Esophagus squamous epithelium (tissue), 5 donors: ENCODE results near the gene TMEM240. TPM values are rescaled to one million over a fixed set of nuclear protein-coding genes. Genes with fewer than 3 reads are reported as not detected.

Experiments
- DNase-seq: peaks from one replicate; lab custom pipeline; 2025; lab: John Stamatoyannopoulos, UW
- H3K27ac ChIP-seq, 4 donors: fragments of 200-600 bp; sonication (generic); one replicate each; pipeline ENCODE4 v1.5.1; 2016 to 2019; ENCODE audit warnings: mild to moderate bottlenecking in 1 of 4
- H3K27me3 ChIP-seq, 4 donors: fragments of 200-600 bp; sonication (generic); 1 replicate in 3 of 4; 2 replicates in 1 of 4; pipeline versions ENCODE4 v1.5.1 to v1.6.0; 2017 to 2021; ENCODE audit warnings: antibody characterized with exemption in 1 of 4
- H3K36me3 ChIP-seq, 3 donors: fragments of 200-600 bp; sonication (generic); one replicate each; pipeline ENCODE4 v1.5.1; 2016 to 2019
- H3K4me1 ChIP-seq, 3 donors: fragments of 200-600 bp; sonication (generic); one replicate each; pipeline ENCODE4 v1.5.1; 2017 to 2019
- H3K4me3 ChIP-seq, 4 donors: fragments of 200-600 bp; sonication (generic); 1 replicate in 3 of 4; 2 replicates in 1 of 4; pipeline ENCODE4 v1.5.1; 2016 to 2019; ENCODE audit warnings: mild to moderate bottlenecking in 2 of 4, moderate library complexity in 1 of 4
- H3K9me3 ChIP-seq, 3 donors: fragments of 200-600 bp; sonication (generic); one replicate each; pipeline ENCODE4 v1.5.1; 2016 to 2019
- POLR2A ChIP-seq, 4 donors: fragments of 450-650 bp; IDR thresholded peaks; one replicate each; pipeline ENCODE4 v1.6.1; 2017; ENCODE audit warnings: antibody characterized with exemption in 4 of 4, mild to moderate bottlenecking in 4 of 4, moderate library complexity in 3 of 4
- WGBS, 2 donors: methylation state at CpG; one replicate each; pipeline ENCODE4 v1.1.5; 2018; 5-methylcytosine and 5-hydroxymethylcytosine counted together
- intact Hi-C: fragments of 100-400 bp; cut with DNase I; formaldehyde crosslinking; loops from one replicate; pipeline ENCODE4 v1.15.0; 2022
- total RNA-seq, 4 donors: library from RNA; depleted of rRNA; stranded (reverse); fragments of >200 nt; gene quantifications; one replicate each; pipeline ENCODE4 v1.1.0, GENCODE V29; 2016
- TF ChIP-seq, protein P1 (sequence below), 6 experiments: fragments of 450-650 bp in 4 of 6; fragments of 200-600 bp in 2 of 6; sonication (generic) in 2 of 6; IDR thresholded peaks; one replicate each; pipeline ENCODE4 v1.5.1; 2016 to 2019; ENCODE audit warnings: antibody characterized with exemption in 6 of 6, mild to moderate bottlenecking in 4 of 6, moderate library complexity in 4 of 6
- donor health status: DM: yes; HTN: yes; CAD: no.

Gene TMEM240
- total RNA-seq, 4 donors from 2014 or later, result 2.7 TPM; not detected in 3

DNA sequence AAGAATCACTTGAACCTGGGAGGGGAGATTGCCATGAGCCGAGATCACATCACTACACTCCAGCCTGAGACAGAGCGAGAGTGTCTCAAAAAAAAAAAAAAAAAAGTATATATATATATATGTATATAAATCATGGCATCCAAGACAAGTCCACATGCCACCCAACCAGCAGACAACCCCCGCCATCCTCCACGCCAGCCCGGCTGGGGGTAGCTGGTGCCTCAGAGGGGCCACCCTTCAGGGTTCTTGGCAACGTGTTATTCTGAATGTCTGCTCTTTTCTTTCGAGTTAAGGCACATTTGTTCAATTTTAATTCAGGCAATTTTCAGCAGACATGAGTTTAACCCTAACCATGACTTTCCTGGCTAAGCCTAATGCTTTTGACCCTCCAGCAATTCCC is 9.7 kb upstream of the TMEM240 start:
- Histone ChIP-seq H3K27me3 (no peaks in the 10 kb centered on the region), H3K4me1 (peaks cover 5 to 14% (median 7%) of the 10 kb centered on the region in 3 donors), H3K9me3 (no peaks in the 10 kb centered on the region), H3K4me3 (no peak overlapping the region), H3K36me3 (peaks cover 0 to 19% (median 0%) of the 10 kb centered on the region in 3 donors), H3K27ac (no peak overlapping the region)
- DNase-seq, result no peak
- WGBS, 2 donors, result 73 to 82% methylated on average over 7 of the region's 7 CpGs
- intact Hi-C loops, result no loop called here
- TF ChIP-seq, protein P1, sequence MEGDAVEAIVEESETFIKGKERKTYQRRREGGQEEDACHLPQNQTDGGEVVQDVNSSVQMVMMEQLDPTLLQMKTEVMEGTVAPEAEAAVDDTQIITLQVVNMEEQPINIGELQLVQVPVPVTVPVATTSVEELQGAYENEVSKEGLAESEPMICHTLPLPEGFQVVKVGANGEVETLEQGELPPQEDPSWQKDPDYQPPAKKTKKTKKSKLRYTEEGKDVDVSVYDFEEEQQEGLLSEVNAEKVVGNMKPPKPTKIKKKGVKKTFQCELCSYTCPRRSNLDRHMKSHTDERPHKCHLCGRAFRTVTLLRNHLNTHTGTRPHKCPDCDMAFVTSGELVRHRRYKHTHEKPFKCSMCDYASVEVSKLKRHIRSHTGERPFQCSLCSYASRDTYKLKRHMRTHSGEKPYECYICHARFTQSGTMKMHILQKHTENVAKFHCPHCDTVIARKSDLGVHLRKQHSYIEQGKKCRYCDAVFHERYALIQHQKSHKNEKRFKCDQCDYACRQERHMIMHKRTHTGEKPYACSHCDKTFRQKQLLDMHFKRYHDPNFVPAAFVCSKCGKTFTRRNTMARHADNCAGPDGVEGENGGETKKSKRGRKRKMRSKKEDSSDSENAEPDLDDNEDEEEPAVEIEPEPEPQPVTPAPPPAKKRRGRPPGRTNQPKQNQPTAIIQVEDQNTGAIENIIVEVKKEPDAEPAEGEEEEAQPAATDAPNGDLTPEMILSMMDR (IDR thresholded peaks at IDR 0.05), result no peak
- TF ChIP-seq POLR2A (IDR thresholded peaks at IDR 0.05), result no peak

DNA sequence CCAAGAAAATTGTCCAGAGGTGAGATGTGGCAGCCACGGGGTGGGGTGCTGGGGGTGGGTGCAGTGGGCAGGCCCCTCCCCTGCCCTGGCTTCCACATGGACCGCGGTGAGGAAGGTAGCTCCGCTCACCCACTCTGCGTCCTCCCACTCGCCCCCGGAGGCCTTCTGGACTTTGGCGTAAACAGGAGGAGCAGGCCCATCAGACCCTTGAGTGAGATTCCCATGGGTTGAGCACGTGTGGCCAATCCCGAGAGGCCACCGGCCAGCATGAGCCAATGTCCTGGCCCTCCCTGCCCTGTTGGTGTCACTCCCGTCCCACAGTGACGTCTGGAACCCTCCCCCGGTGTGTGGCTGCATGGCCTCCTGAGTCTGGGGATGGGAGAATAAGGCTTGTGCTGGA is 8.2 kb upstream of the TMEM240 start:
- H3K27ac ChIP-seq, result no peak overlapping the region
- no peaks in the 10 kb centered on the region for H3K27me3 ChIP-seq
- no peaks in the 10 kb centered on the region for H3K9me3 ChIP-seq
- H3K4me1 ChIP-seq, result peaks cover 0 to 4% (median 0%) of the 10 kb centered on the region in 3 donors
- 81 to 97% methylated on average over 4 to 7 of the region's 14 CpGs for WGBS, 2 donors
- no peak for TF ChIP-seq POLR2A (IDR thresholded peaks at IDR 0.05)
- DNase-seq, result no peak
- H3K4me3 ChIP-seq, result no peak overlapping the region
- peaks cover 0 to 27% (median 0%) of the 10 kb centered on the region in 3 donors for H3K36me3 ChIP-seq
- intact Hi-C loops, result no loop called here

DNA sequence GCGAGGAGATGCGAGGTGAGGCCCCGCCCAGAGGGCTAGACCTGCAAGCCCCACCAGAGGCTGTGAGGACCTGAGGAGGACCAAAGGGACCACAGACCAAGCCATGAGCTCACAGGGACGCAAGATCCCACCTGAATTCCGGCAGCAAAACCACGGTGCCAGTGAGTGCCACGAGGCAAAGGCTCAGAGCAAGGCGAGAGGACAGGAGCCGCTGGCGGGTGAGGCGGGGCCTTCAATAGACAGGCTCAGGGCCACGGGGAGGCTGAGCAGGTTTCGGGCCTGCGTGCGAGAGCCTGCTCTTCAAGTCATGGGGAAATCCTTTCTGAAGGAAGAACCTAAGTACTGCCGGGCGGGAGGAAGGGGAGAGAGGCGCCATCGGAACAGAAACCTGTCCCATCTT is 7.1 kb upstream of the TMEM240 start:
- peaks cover 0 to 6% (median 0%) of the 10 kb centered on the region in 3 donors for H3K4me1 ChIP-seq
- H3K4me3 ChIP-seq, result no peak overlapping the region
- TF ChIP-seq, protein P1 (IDR thresholded peaks at IDR 0.05), result no peak
- TF ChIP-seq POLR2A (IDR thresholded peaks at IDR 0.05), result no peak
- DNase-seq, result no peak
- WGBS, 2 donors, result 86 to 91% methylated on average over 15 to 19 of the region's 19 CpGs
- intact Hi-C loops, result no loop called here
- peaks cover 0 to 38% (median 0%) of the 10 kb centered on the region in 3 donors for H3K36me3 ChIP-seq
- no peak overlapping the region for H3K27ac ChIP-seq
- H3K27me3 ChIP-seq, result no peaks in the 10 kb centered on the region
- no peaks in the 10 kb centered on the region for H3K9me3 ChIP-seq

DNA sequence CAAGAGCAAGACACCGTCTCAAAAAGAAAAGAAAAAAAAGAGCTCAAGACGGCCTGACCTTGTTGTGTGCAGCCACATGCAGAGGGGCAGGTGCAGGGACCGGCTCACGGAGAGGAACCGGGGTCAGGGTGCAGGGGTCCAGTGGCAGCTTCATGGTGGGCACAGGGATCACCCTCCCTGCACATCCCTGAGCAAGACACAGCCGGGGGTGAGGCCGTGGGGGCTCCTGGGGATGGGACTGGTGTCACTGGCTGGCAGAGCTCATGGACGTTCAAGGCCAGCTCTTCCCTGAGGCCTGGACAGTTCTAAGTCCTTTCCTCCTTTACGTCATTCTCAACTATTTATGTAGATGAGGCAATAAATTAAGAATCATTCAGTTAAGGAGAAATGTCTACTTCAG is 6.6 kb upstream of the TMEM240 start:
- Histone ChIP-seq H3K9me3 (no peaks in the 10 kb centered on the region), H3K27me3 (no peaks in the 10 kb centered on the region), H3K4me1 (peaks cover 0 to 11% (median 0%) of the 10 kb centered on the region in 3 donors), H3K27ac (no peak overlapping the region), H3K36me3 (peaks cover 4 to 43% (median 4%) of the 10 kb centered on the region in 3 donors), H3K4me3 (no peak overlapping the region)
- TF ChIP-seq POLR2A (IDR thresholded peaks at IDR 0.05), result no peak
- TF ChIP-seq, protein P1 (IDR thresholded peaks at IDR 0.05), result no peak
- intact Hi-C loops, result no loop called here
- WGBS, 2 donors, result 78 to 92% methylated on average over 8 to 9 of the region's 9 CpGs
- no peak for DNase-seq

DNA sequence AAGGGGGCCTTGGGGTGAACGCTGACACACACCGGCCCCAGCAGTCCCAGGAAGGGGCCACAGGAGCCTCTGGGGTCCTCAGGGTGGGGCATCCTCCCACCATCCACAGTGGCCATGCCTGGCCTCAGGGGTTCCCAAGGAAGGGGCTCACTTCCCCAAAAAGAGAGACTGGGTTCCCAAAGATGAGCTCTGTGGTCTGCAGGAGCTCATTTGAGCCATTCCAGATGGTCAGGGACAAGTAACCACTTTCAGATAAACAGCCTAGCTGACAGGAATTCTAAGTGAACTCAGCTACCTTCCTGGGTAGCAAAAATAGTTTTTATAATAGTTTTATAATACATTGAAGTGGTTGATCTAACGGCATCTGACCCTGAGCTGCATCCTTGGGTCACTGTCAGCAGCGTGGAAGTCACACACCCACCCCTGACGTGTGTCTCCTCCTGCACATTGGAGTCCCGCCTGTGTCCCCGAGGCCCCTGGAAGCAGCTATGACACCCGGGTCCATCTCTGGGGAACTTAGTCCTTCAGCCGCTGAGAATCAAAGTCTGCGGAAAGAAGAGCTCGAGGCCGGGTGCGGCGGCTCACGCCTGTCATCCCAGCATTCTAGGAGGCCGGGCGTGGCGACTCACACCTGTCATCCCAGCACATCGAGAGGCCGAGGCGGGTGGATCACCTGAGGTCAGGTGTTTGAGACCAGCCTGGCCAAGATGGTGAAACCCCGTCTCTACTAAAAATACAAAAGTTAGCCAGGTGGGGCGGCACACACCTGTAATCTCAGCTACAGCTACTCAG is 5.7 kb upstream of the TMEM240 start:
- H3K4me1 ChIP-seq, result peaks cover 0 to 19% (median 0%) of the 10 kb centered on the region in 3 donors
- intact Hi-C loops, result no loop called here
- H3K27ac ChIP-seq, result no peak overlapping the region
- TF ChIP-seq, protein P1 (IDR thresholded peaks at IDR 0.05), result no peak
- TF ChIP-seq POLR2A (IDR thresholded peaks at IDR 0.05), result no peak
- DNase-seq, result no peak
- WGBS, 2 donors, result 62 to 77% methylated on average over 5 to 6 of the region's 23 CpGs
- H3K4me3 ChIP-seq, result no peak overlapping the region
- H3K9me3 ChIP-seq, result no peaks in the 10 kb centered on the region
- H3K27me3 ChIP-seq, result no peaks in the 10 kb centered on the region
- H3K36me3 ChIP-seq, result peaks cover 8 to 52% (median 13%) of the 10 kb centered on the region in 3 donors
